Ramos (cell line): ENCODE data around the gene WDFY4.

ENCODE experiments used
- in situ Hi-C: fragments of 300-500 bp; cut with MboI; formaldehyde crosslinking; loops from one replicate; pipeline ENCODE4 v1.14.3; 2022; ENCODE audit warnings: low sequenced_read_pairs; ENCODE audit not compliant: unreplicated experiment

The WDFY4 gene

DNA sequence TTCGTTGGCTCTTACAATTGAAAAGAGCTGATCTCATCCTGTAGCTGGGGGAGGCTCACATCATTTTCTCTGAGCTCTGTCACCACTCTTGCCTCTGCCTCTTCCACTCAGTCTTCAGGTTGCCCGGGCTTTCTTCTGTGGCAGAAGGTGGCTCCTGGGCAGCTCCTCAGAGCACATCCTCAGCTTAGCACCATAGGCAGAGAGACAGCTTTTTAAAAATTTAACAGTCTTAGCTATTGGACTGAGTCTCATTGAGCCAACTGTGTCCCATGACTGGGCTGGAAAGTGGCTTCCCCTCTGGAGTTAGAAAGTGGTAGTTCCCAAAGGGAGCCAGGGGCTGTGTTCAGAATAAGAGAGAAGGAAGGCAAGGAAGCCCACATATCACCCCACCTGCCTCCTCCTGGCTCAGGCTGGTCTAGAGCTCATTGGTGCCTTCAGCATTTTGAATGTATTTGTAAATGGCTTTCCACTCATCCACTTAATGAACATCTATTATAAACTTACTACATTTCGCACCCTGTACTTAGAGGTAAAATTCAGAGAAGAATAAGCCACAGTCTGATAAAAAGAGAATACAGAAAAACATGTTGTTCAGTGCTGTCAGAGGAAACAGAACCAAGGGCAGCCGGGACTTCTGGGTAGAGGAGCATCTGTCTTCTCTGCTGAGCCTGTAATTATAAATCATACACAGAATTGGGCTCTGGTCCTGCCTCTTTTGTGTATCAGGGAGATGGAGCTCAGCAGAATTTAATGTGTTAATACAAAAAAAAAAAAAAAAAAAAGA, 119.3 kb downstream of the WDFY4 start:
- in situ Hi-C loops, result loop anchor here (10.0 kb wide), 1 partner anchor 139 kb away; no protein-coding TSS in a partner anchor

GRCh38 chr10:48804740-48805182, 120.1 kb downstream of the WDFY4 start:
- in situ Hi-C loops, result loop anchor here (10.0 kb wide), 1 partner anchor 140 kb away; no protein-coding TSS in a partner anchor

DNA sequence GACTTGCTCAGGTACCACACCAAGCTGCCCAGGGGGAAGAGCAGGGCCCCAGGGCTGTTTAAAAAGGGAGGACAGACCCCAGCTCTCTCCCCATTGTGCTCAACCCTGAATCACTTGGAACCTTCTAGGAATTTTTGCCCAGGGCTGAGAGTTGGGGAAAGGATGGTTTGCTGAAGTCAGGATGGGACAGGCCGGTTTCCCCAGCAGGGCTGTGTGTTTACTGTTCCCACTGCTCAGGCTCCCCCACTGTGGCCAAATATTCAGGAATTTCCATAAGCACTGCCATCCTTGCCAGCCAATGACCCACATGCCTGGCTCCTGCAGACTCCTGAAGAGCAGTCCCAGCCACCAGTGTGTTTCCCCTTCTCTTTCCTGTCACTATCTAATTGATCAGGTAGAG, 120.7 kb downstream of the WDFY4 start:
- in situ Hi-C loops, result loop anchor here (10.0 kb wide), 1 partner anchor 141 kb away; no protein-coding TSS in a partner anchor

DNA sequence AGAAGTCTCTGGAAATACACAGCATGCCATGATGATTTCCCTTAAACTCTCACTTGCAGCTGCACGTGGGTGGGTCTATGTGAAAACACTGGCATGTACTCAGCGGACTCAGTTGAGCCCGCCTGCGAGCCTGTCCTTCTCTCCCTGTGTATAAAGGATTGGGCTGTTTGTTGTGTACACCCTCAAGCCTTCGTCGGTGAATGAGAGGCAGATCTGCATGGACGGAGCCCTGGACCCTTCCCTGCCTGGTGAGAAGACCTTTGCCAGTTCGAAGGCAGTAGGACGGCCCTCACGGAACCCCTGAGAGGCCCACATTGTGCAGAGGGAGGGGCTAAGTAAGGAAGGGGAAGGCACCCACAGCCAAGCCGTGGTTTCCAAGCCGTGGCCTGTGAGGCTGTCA, 121.2 kb downstream of the WDFY4 start:
- in situ Hi-C loops, result loop anchor here (10.0 kb wide), 1 partner anchor 141 kb away; no protein-coding TSS in a partner anchor

DNA sequence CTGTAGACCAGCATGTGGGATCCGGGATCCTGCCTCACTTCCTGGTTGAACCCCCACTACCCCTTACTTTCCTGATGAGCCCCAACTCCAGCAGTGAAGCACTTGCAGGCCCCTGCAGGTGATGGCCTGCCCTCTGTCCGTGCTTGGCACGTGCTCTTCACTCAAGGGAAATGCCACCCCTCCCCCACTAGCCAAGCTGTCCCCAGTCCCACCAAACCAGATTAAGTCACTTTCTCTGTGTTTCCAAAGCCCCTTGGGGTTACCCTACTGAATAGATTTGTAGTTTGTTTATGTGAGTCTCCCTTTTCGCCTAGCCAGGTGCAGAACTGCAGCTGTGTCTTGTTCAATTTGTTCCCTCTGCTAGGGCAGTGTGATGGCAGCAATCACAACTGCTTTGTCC, 121.7 kb downstream of the WDFY4 start:
- in situ Hi-C loops, result loop anchor here (10.0 kb wide), 1 partner anchor 142 kb away; no protein-coding TSS in a partner anchor

DNA sequence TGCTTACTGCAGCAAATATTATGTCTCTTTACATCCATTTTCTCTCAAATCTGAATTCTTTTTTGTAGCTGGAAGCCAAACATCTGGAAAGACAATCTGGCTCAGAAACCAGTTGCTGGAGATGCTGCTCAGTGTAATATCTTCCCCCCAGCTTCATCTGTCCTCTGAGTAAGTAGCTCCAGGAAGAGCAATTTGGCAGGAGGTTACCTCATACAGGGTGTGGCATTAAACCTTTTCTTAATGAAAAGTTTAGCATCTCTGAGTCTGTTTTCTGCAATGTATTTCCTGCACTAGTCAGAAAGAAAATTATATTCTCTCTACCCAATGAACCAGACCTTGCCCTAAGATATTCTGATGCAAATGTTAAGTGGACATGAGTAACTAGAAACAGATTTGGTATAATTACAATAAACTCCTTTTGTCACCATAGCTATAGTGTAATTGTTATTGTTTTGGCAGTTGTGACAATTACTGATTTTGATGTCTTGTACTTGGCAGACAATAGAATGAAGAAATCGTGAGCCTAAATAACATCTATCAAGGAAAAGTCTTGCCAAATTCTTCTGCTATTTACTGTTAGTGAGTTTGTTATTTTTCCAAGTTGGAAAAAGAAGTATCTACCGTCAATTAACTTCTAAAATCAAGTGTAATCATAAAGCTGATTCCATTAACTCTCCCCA, 123.3 kb downstream of the WDFY4 start:
- in situ Hi-C loops, result loop anchor here (10.0 kb wide), 1 partner anchor 143 kb away; no protein-coding TSS in a partner anchor

- in situ Hi-C loops, result loop anchor here (10.0 kb wide), 1 partner anchor 144 kb away; no protein-coding TSS in a partner anchor
Observed at GRCh38 chr10:48809261-48809660, 124.6 kb downstream of the WDFY4 start.

DNA sequence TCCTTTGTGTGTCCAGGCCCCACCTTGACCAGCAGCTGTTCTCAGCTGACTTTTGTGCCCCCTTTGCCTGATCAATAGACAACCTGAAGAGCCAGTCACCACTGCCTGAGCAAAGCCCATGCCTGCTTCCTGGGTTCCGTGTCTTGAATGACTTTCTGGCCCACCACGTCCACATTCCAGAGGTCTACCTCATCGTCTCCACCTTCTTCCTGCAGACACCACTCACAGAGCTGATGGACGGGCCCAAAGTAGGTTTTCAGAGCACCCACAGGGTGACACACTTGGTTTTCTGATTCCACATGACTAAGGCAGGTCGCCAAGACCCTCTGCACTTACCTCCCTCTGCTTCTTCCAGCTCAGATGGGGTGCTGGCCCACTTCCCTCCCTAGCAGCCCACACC, 126.8 kb downstream of the WDFY4 start:
- in situ Hi-C loops, result no loop called here

- in situ Hi-C loops, result no loop called here
Observed at GRCh38 chr10:48811917-48812316, 127.2 kb downstream of the WDFY4 start.

DNA sequence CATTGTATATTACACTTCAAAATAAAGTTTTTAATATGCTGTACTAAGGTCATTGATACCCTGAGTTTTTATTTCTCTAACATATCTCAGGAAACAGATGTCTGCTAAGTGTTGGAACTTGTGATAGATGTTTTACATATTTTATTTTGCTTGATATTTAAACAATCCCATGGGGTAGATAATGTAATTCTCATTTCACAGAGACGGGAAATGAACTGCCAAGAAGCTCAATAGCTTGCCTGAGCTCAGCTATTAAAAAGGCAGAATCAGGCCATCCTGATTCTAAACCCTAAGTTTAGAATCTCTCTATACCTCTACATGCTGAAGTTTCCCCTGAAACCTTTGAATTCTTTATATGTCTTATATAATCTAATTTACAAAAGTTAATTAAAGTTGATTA, 128.6 kb downstream of the WDFY4 start:
- in situ Hi-C loops, result no loop called here

GRCh38 chr10:48813825-48814224, 129.2 kb downstream of the WDFY4 start:
- in situ Hi-C loops, result no loop called here

- in situ Hi-C loops, result no loop called here
Observed at GRCh38 chr10:48814933-48815332, 130.3 kb downstream of the WDFY4 start.

DNA sequence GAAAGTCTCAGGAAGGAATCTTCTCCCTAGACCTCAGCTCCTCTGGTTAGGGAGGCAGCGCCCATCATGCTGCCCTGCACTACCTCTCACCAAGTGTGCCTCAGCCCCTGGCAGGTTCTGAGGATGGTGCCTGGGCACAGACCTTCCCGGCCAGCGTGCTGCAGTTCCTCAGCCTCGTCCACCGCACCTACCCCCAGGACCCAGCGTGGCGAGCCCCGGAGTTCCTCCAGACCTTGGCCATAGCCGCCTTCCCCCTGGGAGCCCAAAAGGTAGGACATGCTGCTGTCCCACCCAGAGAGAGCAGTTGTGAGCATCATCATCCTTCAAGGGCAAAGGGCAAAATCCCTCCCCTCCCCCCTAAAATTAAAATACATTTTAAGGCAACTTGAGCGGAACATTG, 132.5 kb downstream of the WDFY4 start:
- in situ Hi-C loops, result no loop called here

DNA sequence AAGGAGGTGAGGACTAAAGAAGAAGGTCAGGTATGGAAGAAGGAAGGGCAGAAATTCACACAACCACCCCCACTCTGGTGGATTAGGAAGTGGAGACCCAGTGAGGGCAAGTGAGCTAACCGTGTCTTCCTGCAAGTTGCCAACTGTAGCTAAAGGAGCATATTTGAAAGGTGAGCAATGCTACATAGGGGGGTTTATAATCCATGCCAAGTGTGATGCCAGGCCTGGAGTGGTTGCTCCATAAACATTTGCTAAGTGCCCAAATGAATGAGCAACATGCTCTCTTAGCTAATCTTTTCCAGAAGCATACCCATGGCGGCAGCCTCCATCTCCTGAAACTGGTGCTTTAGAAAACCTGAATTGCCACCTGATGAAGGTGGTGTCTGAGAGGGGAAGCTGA, 133.4 kb downstream of the WDFY4 start:
- in situ Hi-C loops, result no loop called here

DNA sequence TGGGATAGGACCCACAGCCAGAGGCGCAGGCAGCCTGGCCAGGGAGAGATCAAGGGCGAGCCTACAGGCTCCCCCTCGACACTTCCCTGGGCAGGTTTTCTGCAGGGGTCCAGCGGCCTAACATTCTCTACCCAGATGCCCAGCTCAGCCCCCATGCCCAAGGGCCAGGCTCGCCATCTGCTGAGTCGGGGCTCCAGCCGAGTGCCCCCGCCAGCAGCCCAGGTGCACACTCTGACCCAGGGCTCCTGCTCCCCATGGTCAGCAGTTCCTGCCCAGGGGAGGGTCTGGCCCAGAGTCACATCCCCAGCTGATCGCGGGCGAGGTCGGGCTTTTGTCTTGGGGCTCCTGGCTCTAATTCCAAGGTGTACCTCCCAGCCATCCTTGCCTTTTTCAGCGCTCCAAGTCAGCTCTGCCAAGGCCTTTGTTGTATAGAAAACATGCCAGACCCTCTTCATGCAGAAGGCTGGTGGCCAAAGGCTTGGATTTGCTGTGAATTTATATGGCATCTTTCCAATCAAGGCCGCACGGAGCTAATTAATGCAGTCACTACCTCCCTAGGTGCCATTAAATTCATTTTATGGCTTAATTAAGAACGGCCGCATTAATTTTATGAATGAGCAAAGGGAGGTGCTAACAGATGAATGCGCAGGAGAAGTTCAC, 134.3 kb downstream of the WDFY4 start:
- in situ Hi-C loops, result no loop called here

GRCh38 chr10:48819783-48820182, 135.1 kb downstream of the WDFY4 start:
- in situ Hi-C loops, result no loop called here

- in situ Hi-C loops, result no loop called here
Observed at GRCh38 chr10:48820231-48820630, 135.6 kb downstream of the WDFY4 start.

DNA sequence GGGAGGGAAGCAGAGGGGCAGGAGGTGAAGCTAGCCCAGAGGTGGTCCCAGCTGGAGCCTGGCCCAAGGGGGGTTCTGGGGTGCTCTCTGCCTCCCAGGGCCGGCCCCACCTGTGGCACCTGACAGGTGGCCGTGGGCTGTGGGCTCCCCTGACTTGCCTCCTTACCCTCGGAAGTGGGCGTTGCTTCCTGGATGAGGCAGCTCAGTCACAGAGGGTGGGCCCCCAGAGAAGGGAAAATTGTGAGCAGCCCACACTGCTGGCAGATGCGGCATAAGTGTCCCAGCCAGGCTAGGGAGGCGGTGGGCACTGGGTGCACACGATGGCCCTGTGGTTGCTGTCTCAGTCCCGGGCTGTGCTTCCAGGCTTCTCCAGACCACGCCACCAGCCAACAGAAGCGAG, 136.0 kb downstream of the WDFY4 start:
- in situ Hi-C loops, result no loop called here

DNA sequence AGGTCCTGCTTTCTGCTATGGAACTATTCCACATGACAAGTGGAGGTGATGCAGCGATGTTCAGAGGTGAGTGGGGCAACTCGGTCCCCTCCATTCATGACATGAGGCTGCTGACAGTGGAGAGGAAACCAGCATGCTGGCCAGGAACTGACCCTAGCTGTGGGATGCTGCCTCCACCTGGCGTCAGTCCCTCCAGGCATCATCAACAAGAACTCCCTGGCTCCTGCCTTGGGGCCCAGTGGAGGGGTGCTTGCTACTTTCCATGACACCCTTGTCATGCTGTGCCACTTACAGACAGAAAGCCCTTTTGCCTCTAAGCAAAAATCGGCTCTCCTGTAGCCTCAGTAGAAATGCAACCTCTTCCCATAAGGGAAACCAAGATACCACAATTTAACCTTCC, 136.4 kb downstream of the WDFY4 start:
- in situ Hi-C loops, result no loop called here

DNA sequence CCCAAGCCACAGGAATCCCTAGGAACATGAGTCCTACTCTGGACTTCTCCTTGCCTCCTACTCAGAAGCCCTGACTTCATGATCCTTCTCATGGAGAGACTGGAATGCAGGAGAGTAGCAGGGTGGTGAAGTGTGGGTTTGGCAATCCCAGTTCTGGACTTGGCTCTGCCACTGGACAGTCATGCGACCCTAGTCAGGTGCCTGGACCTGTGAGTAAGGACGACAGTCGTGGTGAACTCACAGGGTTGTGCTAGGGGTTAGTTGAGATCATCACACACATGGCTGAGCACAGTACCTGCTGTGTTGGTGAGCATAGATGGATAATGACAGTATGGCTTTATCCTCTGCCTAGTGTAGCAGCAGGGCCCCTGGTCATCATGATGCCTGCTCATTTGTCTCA, 137.0 kb downstream of the WDFY4 start:
- in situ Hi-C loops, result no loop called here

- in situ Hi-C loops, result no loop called here
Observed at GRCh38 chr10:48833674-48834073, 149.0 kb downstream of the WDFY4 start.
